ENCODE results near the gene ACR. TPM values are rescaled to one million over a fixed set of nuclear protein-coding genes. Genes with fewer than 3 reads are reported as not detected.

ACR gene
- total and polyA plus RNA-seq, 2 of the 13 experiments (the other 11 are each of a cell fraction or from before 2014, with no cell fraction given), result 0.15 TPM; not detected in 1

DNA sequence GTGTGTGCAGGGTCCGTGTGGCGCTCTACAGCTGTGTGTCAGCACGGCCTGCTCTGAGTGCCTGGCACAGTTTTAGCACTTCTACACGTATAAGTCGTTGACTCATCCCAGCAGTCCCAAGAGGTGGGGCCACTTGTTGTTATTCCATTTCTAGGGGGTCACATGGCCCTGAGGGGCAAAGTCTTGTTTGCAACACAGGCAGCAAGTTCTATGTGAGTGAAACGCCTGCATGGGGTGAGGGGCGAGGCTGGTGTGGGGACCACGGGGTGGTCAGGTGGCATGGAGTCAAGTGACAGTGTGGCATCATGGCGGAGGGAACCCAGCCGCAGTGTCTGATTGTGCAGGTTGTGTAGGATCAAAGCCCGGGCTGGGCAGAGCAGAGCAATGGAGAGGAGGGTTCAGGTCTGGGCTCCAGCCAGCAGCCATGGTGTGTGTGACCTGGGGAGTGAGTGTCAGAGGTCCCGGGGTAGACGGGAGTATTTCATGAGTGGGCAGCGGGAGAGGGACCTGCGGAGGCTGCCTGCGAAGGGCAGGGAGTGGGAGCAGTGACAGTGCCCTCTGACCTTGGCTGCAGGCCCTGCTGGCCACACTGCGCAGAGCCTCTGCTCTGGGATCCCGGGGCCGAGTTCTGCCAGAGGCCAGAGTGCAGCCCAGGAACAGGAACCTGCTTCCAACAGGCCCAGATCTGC, 37.5 kb upstream of the ACR start (continued):
- TF ChIP-seq, protein P1, sequence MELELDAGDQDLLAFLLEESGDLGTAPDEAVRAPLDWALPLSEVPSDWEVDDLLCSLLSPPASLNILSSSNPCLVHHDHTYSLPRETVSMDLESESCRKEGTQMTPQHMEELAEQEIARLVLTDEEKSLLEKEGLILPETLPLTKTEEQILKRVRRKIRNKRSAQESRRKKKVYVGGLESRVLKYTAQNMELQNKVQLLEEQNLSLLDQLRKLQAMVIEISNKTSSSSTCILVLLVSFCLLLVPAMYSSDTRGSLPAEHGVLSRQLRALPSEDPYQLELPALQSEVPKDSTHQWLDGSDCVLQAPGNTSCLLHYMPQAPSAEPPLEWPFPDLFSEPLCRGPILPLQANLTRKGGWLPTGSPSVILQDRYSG (CRISPR knock-in tag; IDR thresholded peaks at IDR 0.05), result no peak
- peak; percentile 59; the same call in 1 of the 2 replicates for TF ChIP-seq DR1 (CRISPR knock-in tag; IDR thresholded peaks at IDR 0.05)
- TF ChIP-seq, protein P2, sequence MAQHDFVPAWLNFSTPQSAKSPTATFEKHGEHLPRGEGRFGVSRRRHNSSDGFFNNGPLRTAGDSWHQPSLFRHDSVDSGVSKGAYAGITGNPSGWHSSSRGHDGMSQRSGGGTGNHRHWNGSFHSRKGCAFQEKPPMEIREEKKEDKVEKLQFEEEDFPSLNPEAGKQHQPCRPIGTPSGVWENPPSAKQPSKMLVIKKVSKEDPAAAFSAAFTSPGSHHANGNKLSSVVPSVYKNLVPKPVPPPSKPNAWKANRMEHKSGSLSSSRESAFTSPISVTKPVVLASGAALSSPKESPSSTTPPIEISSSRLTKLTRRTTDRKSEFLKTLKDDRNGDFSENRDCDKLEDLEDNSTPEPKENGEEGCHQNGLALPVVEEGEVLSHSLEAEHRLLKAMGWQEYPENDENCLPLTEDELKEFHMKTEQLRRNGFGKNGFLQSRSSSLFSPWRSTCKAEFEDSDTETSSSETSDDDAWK (CRISPR knock-in tag; IDR thresholded peaks at IDR 0.05), result no peak
- TF ChIP-seq, protein P3, sequence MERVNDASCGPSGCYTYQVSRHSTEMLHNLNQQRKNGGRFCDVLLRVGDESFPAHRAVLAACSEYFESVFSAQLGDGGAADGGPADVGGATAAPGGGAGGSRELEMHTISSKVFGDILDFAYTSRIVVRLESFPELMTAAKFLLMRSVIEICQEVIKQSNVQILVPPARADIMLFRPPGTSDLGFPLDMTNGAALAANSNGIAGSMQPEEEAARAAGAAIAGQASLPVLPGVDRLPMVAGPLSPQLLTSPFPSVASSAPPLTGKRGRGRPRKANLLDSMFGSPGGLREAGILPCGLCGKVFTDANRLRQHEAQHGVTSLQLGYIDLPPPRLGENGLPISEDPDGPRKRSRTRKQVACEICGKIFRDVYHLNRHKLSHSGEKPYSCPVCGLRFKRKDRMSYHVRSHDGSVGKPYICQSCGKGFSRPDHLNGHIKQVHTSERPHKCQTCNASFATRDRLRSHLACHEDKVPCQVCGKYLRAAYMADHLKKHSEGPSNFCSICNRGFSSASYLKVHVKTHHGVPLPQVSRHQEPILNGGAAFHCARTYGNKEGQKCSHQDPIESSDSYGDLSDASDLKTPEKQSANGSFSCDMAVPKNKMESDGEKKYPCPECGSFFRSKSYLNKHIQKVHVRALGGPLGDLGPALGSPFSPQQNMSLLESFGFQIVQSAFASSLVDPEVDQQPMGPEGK (CRISPR knock-in tag; IDR thresholded peaks at IDR 0.05), result peak; percentile 81
- TF ChIP-seq, protein P4, sequence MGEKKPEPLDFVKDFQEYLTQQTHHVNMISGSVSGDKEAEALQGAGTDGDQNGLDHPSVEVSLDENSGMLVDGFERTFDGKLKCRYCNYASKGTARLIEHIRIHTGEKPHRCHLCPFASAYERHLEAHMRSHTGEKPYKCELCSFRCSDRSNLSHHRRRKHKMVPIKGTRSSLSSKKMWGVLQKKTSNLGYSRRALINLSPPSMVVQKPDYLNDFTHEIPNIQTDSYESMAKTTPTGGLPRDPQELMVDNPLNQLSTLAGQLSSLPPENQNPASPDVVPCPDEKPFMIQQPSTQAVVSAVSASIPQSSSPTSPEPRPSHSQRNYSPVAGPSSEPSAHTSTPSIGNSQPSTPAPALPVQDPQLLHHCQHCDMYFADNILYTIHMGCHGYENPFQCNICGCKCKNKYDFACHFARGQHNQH (CRISPR knock-in tag; IDR thresholded peaks at IDR 0.05), result peak; percentile 62; the same call in 1 of the 2 replicates
- TF ChIP-seq NCOA1 (CRISPR knock-in tag; IDR thresholded peaks at IDR 0.05), result no peak
- peak; percentile 56; the same call in 1 of the 2 replicates for TF ChIP-seq ZNF616 (CRISPR knock-in tag; IDR thresholded peaks at IDR 0.05; ENCODE audit: low read depth)
- peak; percentile 67; the same call in 1 of the 2 replicates for TF ChIP-seq ZNF878 (CRISPR knock-in tag; IDR thresholded peaks at IDR 0.05)
- no peak for TF ChIP-seq U2AF1 (optimal IDR thresholded peaks at IDR 0.05; ENCODE audit: low read depth, low read length)
- TF ChIP-seq ZNF839 (CRISPR knock-in tag; IDR thresholded peaks at IDR 0.05; ENCODE audit: borderline replicate concordance), result peak; percentile 26; the same call in 1 of the 2 replicates
- TF ChIP-seq PCBP2 (optimal IDR thresholded peaks at IDR 0.05; ENCODE audit: low read depth, low read length, poor library complexity, severe bottlenecking), result no peak
- TF ChIP-seq NFIB (CRISPR knock-in tag; IDR thresholded peaks at IDR 0.05; ENCODE audit: borderline replicate concordance), result no peak
- TF ChIP-seq, protein P5, sequence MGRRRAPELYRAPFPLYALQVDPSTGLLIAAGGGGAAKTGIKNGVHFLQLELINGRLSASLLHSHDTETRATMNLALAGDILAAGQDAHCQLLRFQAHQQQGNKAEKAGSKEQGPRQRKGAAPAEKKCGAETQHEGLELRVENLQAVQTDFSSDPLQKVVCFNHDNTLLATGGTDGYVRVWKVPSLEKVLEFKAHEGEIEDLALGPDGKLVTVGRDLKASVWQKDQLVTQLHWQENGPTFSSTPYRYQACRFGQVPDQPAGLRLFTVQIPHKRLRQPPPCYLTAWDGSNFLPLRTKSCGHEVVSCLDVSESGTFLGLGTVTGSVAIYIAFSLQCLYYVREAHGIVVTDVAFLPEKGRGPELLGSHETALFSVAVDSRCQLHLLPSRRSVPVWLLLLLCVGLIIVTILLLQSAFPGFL (CRISPR knock-in tag; IDR thresholded peaks at IDR 0.05), result no peak
- no peak for TF ChIP-seq GTF2F1 (IDR thresholded peaks at IDR 0.05; ENCODE audit: low read length)
- no peak for TF ChIP-seq ZNF773 (CRISPR knock-in tag; IDR thresholded peaks at IDR 0.05; ENCODE audit: borderline replicate concordance)
- no peak for TF ChIP-seq IKZF1 (IDR thresholded peaks at IDR 0.05)
- TF ChIP-seq, protein P6, sequence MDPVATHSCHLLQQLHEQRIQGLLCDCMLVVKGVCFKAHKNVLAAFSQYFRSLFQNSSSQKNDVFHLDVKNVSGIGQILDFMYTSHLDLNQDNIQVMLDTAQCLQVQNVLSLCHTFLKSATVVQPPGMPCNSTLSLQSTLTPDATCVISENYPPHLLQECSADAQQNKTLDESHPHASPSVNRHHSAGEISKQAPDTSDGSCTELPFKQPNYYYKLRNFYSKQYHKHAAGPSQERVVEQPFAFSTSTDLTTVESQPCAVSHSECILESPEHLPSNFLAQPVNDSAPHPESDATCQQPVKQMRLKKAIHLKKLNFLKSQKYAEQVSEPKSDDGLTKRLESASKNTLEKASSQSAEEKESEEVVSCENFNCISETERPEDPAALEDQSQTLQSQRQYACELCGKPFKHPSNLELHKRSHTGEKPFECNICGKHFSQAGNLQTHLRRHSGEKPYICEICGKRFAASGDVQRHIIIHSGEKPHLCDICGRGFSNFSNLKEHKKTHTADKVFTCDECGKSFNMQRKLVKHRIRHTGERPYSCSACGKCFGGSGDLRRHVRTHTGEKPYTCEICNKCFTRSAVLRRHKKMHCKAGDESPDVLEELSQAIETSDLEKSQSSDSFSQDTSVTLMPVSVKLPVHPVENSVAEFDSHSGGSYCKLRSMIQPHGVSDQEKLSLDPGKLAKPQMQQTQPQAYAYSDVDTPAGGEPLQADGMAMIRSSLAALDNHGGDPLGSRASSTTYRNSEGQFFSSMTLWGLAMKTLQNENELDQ (CRISPR knock-in tag; IDR thresholded peaks at IDR 0.05; ENCODE audit: borderline replicate concordance), result no peak
- TF ChIP-seq ELF3 (CRISPR knock-in tag; IDR thresholded peaks at IDR 0.05), result peak; percentile 56; the same call in 1 of the 2 replicates
- TF ChIP-seq ZNF251 (CRISPR knock-in tag; IDR thresholded peaks at IDR 0.05), result no peak

Measured in HepG2 (cell line).